Frontal cortex (tissue), 4 donors: ENCODE data around the gene C1GALT1C1L. TPM values are rescaled to one million over a fixed set of nuclear protein-coding genes. Genes with fewer than 3 reads are reported as not detected.
"Not testable (repeated sequence)": the region's sequence is repeated elsewhere in the genome, so short reads cannot be mapped to it uniquely, and the experiment has no call there.

Experiments used
- DNase-seq, 2 donors: peaks; one replicate each; pipeline ENCODE4 v3.0.0; 2012; ENCODE audit warnings: low spot score in 2 of 2
- FAIRE-seq: peaks from 2 replicates; lab custom pipeline; 2012; peaks lifted over from hg19 to GRCh38; lab: Jason Lieb, UNC
- total RNA-seq: library from RNA; depleted of rRNA; stranded (reverse); fragments of >200 nt; gene quantifications from one replicate; pipeline ENCODE4 v1.2.3, GENCODE V29; 2014
- donor health status: control.
- donor health status: control.
- donor health status: control.

C1GALT1C1L gene
- under 0.01 TPM for total RNA-seq

DNA sequence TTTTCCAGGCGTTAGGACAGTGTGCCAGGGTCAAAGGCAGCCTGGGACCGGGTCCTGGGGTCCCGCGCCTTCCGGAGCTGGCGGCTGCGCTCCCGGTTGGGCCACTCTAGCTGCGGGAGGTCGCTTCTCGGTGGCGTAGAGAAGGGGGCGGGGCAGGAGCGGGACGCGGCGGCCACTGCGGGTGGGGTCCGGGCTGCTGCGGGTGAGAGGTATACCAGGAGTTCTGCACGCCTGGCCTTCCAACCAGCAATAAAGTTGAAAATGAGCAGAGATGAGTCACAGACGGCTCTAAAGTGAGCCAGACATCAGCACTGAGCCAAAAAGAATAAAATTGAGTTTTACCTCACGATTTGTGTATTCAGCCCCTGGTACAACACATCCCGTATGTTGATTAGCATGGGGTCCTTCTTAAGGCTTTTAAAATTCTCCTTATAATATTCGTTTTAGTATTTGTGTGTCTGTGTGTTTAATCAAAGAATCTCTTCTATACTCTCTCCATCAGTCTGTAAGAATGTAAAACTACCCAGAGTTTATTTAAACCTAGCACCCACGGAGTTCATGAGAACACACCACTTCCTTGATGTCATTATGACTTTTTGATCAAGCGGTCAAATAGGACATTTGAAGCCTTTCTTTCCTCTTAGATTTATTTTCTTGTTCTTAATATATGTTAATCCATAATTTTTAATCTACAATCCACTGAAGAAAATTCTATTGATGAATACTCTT, at the start of gene C1GALT1C1L:
TSS of gene C1GALT1C1L (minus strand) at position 108 of the 729 bp plus-strand sequence. CDS start at position 1, 107 bp downstream.
- no peak for FAIRE-seq
- DNase-seq: peak; percentile 43 to 65

DNA sequence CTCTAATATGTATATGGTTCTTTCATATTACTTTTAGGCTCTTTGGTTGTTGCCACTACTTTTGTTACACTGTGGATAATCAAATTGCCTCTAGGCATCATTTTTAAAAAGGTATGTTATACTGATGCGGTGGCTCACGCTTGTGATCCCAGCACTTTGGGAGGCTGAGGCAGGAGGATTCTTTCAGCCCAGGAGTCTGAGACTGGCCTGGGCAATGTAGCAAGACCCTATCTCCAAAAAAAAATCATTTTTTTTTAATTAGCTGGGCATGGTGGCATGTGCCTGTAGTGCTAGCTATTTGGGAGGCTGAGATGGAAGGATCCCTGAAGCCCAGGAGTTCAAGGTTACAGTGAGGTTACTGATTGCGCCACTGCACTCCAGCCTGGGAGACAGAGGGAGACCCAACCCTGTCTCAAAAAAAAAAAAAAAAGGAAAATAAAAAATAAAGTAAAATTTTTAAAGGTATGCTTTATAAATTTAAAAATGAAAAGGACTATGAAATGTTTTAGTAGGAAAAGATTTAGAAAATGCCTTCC, 49.5 kb upstream of the C1GALT1C1L start:
- no peak for DNase-seq
- no peak for FAIRE-seq

GRCh38 chr2:43724728-43725526, 48.7 kb upstream of the C1GALT1C1L start:
- DNase-seq: no peak
- FAIRE-seq: no peak

DNA sequence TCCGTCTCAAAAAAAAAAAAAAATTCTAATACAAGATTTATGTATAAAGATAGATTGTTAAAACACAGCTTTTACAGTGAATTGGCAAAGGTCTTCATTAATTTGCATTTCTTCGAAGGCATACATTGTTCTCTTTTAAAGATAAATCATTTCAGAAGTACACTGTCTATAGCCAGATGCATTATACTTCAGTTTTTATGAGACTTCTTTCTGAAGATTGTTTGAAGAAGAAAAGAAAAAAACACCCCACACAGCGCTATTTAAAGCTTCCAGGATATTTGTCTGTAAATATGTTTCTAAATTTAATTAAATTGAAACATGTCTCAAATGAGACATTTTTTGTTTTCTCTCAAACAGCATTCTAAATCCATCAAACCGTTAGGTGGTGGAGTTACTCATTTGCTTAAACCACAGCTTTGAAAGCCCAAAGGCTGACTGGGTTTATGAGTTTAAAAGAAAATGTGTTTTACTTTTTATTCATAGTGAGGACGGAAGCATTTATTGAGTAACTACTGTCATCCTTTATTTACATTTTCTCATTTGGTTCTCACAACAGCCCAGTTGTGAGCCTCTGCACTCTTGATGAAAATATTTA, 42.4 kb upstream of the C1GALT1C1L start:
- FAIRE-seq (no peak), DNase-seq (no peak)

DNA sequence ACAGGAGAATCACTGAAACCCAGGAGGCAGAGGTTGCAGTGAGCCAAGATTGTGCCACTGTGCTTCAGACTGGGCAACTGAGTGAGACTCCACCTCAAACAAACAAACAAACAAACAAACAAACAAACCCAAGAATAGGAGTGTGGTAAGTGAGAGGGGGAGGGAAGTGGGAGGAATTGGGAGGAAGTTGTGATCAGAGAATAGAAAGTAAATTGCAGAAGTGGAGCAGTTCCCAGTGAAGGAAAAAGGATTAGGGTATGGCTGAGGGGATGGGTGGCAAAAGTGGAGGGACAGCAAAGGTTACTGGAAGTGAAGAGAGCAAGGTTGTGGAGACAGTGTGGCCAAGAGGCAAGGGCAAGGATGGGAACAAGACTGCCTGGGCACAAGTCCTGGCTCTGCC, 41.1 kb upstream of the C1GALT1C1L start:
- FAIRE-seq: no peak

DNA sequence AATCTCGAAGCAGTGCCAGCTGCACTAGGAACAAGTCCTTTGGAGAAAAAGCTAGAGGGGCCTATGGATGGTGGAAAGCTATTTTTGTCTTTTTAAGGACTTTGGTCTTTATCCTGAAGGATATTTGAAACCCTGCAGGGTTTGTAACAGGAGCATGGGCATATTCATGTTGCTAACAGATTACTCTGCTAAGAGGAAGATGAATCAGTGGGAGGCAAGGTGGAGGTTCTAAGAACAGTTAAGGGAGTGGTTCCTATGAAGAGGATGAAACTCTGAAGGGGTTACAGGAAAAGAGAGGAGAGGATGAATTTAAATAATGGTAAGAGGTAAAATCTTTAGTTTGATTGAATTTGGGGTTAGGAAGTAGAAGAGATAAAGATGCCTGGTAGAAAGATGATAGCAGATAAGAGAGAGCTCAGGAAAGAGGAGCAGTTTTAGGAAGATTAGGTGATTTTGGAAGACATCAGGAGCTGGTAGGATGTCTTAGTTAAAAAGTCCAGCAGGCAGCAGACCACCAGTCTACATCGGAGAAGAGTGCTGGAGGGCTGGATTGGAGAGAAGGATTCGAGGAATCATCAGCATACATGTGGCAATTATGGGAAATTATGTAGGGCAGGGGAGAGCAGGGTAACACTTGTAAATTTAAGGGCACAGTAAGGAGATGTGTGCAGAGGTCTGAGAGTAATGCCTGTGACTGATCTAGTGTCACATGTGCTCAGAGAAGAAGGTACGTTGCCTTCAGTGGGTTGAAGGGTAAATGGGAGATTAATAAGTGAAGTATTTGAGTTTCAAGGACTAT, 39.3 kb upstream of the C1GALT1C1L start:
- no peak for DNase-seq
- no peak for FAIRE-seq

More for the DNA sequence above, 41.1 kb upstream of the C1GALT1C1L start:
- no peak for DNase-seq

DNA sequence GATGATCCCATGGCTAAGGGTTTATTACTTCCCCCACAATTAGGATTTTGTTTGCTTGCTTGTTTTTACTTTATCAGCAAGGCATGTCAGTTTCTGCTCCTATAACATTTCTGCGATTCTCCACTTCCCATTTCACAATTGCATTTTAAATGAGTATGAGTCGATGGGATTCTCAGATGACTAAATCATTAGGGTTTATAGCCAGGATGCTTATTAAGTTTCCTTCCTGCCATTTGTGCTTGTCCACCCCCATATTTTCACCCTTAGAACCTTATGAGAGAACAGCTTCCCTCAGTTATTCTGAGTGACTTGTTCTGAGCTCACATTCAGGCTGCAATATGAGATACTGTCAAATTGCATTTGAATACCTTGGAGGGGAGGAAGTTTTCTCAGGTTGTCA, 37.9 kb upstream of the C1GALT1C1L start:
- FAIRE-seq (no peak), DNase-seq (no peak)

- FAIRE-seq: no peak
- no peak for DNase-seq
Observed at GRCh38 chr2:43710866-43711265, 34.6 kb upstream of the C1GALT1C1L start.

GRCh38 chr2:43708891-43709290, 32.7 kb upstream of the C1GALT1C1L start:
- FAIRE-seq: no peak
- DNase-seq: no peak

DNA sequence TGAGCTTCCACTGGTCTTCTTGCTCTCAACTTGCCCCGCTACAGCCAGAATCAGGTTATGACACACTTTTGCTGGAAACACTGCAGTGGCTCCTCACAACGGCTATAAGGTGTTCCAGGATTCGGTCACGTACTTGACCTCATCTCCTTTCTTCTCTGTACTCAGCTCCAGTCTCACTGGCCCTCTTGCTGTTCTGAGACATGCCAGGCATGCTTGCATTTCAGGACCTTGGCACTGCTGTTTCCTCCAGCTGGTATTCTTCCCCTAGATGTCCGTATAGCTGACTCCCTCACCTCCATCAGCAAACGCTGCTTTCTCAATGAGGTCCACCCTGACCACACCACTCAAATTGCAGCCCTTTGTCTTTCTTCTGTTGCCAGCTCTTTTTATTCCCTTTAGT, 31.9 kb upstream of the C1GALT1C1L start:
- DNase-seq (no peak), FAIRE-seq (no peak)

- FAIRE-seq: no peak
- peak in 1 of 2 donors; percentile 39 for DNase-seq
Observed at GRCh38 chr2:43707255-43708015, 31.2 kb upstream of the C1GALT1C1L start.

DNA sequence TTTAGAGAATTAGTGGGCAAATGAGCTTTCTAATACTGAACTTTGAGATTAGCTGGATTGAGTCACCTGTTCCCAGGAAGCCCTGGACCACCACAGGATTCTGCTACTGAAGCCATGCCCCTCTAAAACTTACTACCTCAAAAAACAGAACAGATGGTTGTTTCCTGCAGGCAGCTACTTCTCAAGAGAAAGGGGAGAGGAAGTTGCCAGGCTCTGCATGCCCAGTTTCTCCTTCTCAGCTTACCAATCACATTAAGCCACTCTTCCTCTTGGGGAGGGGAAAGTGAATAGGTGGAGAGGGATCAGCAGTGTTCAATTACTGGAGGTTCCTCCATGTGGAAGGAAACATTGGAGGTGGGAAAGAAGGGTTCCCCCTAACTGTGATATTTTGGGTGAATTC, 24.9 kb upstream of the C1GALT1C1L start:
- FAIRE-seq: no peak

DNA sequence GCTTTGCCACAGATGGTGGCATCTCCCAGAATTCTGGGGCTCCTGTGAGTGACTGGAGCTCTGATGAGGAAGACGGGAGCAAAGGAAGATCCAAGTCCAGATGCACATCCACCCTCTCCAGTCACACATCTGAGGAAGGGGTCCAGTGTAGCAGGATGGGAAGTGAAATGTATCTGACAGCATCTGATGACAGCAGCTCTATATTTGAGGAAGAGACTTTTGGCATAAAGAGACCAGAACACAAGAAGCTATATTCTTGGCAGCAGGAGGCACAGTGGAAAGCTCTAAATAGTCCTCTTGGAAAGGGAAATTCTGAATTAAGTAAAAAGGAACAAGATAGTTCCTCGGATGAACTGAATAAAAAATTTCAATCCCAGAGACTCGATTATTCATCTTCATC, 23.5 kb upstream of the C1GALT1C1L start:
- no peak for DNase-seq
- no peak for FAIRE-seq

More for the DNA sequence above, 24.9 kb upstream of the C1GALT1C1L start:
- DNase-seq: no peak

DNA sequence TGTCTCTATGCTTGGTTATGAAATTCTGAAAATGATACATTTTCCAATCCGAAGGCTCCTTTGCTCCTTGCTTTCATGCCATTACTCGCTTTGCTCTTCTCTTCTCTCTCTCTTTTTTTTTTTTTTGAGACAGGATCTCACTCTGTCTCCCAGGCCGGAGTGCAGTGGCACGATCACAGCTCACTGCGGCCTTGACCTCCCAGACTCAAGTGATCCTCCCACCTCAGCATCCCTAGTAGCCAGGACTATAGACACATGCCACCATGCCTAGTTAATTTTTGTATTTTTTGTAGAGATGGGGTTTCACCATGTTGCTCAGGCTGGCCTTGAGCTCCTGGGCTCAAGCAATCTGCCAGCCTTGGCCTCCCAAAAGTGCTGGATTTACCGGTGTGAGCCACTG, 21.9 kb upstream of the C1GALT1C1L start:
- FAIRE-seq, DNase-seq: not testable (repeated sequence)

GRCh38 chr2:43692428-43692994, 16.3 kb upstream of the C1GALT1C1L start:
- DNase-seq (no peak), FAIRE-seq (no peak)

- FAIRE-seq: no peak
- no peak for DNase-seq
Observed at GRCh38 chr2:43689999-43690398, 13.8 kb upstream of the C1GALT1C1L start.

DNA sequence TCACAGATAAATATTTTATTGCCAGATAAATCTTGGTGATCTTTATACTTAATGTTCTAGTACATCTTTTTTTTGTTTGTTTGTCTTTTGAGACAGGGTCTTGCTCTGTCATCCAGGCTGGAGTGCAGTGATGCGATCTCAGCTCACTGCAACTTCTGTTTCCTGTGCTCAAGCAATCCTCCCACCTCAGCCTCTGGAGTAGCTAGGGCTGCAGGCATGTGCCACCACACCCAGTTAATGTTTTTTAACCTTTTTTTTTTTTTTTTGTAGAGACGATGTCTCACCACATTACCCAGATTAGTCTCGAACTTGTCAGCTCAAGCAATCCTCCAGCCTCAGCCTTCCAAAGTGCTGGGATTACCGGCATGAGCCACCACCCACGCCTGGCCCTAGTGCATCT, 9.1 kb upstream of the C1GALT1C1L start:
- no peak for DNase-seq
- FAIRE-seq: no peak

GRCh38 chr2:43677783-43678182, 1.6 kb upstream of the C1GALT1C1L start:
- not testable (repeated sequence) for DNase-seq, FAIRE-seq
